ENCODE results near the gene PNRC1.

Gene PNRC1

GRCh38 chr6:89042664-89043063 lies 37.9 kb upstream of the PNRC1 start:
- Histone ChIP-seq H3K9ac (ENCODE audit: low read depth, low read length, poor library complexity, severe bottlenecking) (no peak overlapping the region), H3K36me3 (ENCODE audit: insufficient read depth, low read length) (no peaks in the 10 kb centered on the region), H3K4me3 (ENCODE audit: low read length, poor library complexity, severe bottlenecking) (no peak overlapping the region), H3K4me2 (ENCODE audit: low read depth, low read length, poor library complexity, severe bottlenecking) (no peak overlapping the region), H2AFZ (ENCODE audit: low read length) (no peak overlapping the region), H3F3A (ENCODE audit: low read depth) (no peaks in the 10 kb centered on the region), H4K20me1 (ENCODE audit: insufficient read depth, low read length, poor library complexity, severe bottlenecking) (no peaks in the 10 kb centered on the region), H3K27me3 (ENCODE audit: insufficient read depth, low read length, poor library complexity, severe bottlenecking) (no peaks in the 10 kb centered on the region), H3K79me2 (ENCODE audit: insufficient read depth, low read length) (no peaks in the 10 kb centered on the region), H3K9me2 (replicated peaks; ENCODE audit: low read depth, low read length) (no peaks in the 10 kb centered on the region), H3K9me3 (ENCODE audit: insufficient read depth, low read depth, low read length) (0 out of 2 replicates have a peak, but pooled peaks cover 4% of the 10 kb centered on the region), H3K4me1 (ENCODE audit: insufficient read depth, low read length, poor library complexity, severe bottlenecking) (no peaks in the 10 kb centered on the region)
- TF ChIP-seq CTCF (conservative IDR thresholded peaks at IDR 0.05; ENCODE audit: low read length) (no peak), EZH2phosphoT487 (IDR thresholded peaks at IDR 0.05; ENCODE audit: borderline replicate concordance) (no peak)

GRCh38 chr6:89044328-89045010 lies 36.1 kb upstream of the PNRC1 start:
- Histone ChIP-seq H3K4me2 (ENCODE audit: low read depth, low read length, poor library complexity, severe bottlenecking) (no peak overlapping the region), H2AFZ (ENCODE audit: low read length) (no peak overlapping the region), H3K9me2 (replicated peaks; ENCODE audit: low read depth, low read length) (no peaks in the 10 kb centered on the region), H3F3A (ENCODE audit: low read depth) (no peaks in the 10 kb centered on the region), H3K36me3 (ENCODE audit: insufficient read depth, low read length) (no peaks in the 10 kb centered on the region), H3K9me3 (ENCODE audit: insufficient read depth, low read depth, low read length) (no peaks in the 10 kb centered on the region), H4K20me1 (ENCODE audit: insufficient read depth, low read length, poor library complexity, severe bottlenecking) (no peaks in the 10 kb centered on the region), H3K4me1 (ENCODE audit: insufficient read depth, low read length, poor library complexity, severe bottlenecking) (no peaks in the 10 kb centered on the region), H3K27me3 (ENCODE audit: insufficient read depth, low read length, poor library complexity, severe bottlenecking) (no peaks in the 10 kb centered on the region), H3K4me3 (ENCODE audit: low read length, poor library complexity, severe bottlenecking) (no peak overlapping the region), H3K79me2 (ENCODE audit: insufficient read depth, low read length) (no peaks in the 10 kb centered on the region), H3K9ac (ENCODE audit: low read depth, low read length, poor library complexity, severe bottlenecking) (no peak overlapping the region)
- TF ChIP-seq CTCF (conservative IDR thresholded peaks at IDR 0.05; ENCODE audit: low read length) (no peak), EZH2phosphoT487 (IDR thresholded peaks at IDR 0.05; ENCODE audit: borderline replicate concordance) (no peak)

- Histone ChIP-seq H3K9me2 (replicated peaks; ENCODE audit: low read depth, low read length) (no peaks in the 10 kb centered on the region), H4K20me1 (ENCODE audit: insufficient read depth, low read length, poor library complexity, severe bottlenecking) (no peaks in the 10 kb centered on the region), H3K4me2 (ENCODE audit: low read depth, low read length, poor library complexity, severe bottlenecking) (no peak overlapping the region), H3K9ac (ENCODE audit: low read depth, low read length, poor library complexity, severe bottlenecking) (no peak overlapping the region), H3K4me1 (ENCODE audit: insufficient read depth, low read length, poor library complexity, severe bottlenecking) (no peaks in the 10 kb centered on the region), H3K4me3 (ENCODE audit: low read length, poor library complexity, severe bottlenecking) (no peak overlapping the region), H2AFZ (ENCODE audit: low read length) (no peak overlapping the region), H3K79me2 (ENCODE audit: insufficient read depth, low read length) (no peaks in the 10 kb centered on the region), H3F3A (ENCODE audit: low read depth) (no peaks in the 10 kb centered on the region), H3K27me3 (ENCODE audit: insufficient read depth, low read length, poor library complexity, severe bottlenecking) (no peaks in the 10 kb centered on the region), H3K36me3 (ENCODE audit: insufficient read depth, low read length) (no peaks in the 10 kb centered on the region), H3K9me3 (ENCODE audit: insufficient read depth, low read depth, low read length) (no peaks in the 10 kb centered on the region)
- TF ChIP-seq EZH2phosphoT487 (IDR thresholded peaks at IDR 0.05; ENCODE audit: borderline replicate concordance): no peak
- no peak for TF ChIP-seq CTCF (conservative IDR thresholded peaks at IDR 0.05; ENCODE audit: low read length)
Observed at GRCh38 chr6:89045011-89045387, 35.6 kb upstream of the PNRC1 start.
